GM23338 (cell line): Measurements from ENCODE around the gene GGCX. TPM values are rescaled to one million over a fixed set of nuclear protein-coding genes. Genes with fewer than 3 reads are reported as not detected.
A peak's percentile ranks its signal among the peaks of the same experiment; 100 is the strongest.

ENCODE experiments used
- ATAC-seq: fragments of 200-7000 bp; cut with Tn5 transposase; 3 replicates; pipeline ENCODE4 v1.9.1; 2020
- DNase-seq: peaks from one replicate; pipeline ENCODE4 v3.0.0-alpha.2; 2015; ENCODE audit warnings: low spot score
- H2AFZ ChIP-seq: fragments of 200-600 bp; sonication (generic); 2 replicates; pipeline ENCODE4 v1.8.0; 2016; ENCODE audit warnings: antibody characterized with exemption, mild to moderate bottlenecking, moderate library complexity
- H3F3A ChIP-seq: fragments of 200-600 bp; sonication (generic); replicated peaks from 2 replicates; pipeline ENCODE4 v1.8.0; 2017; ENCODE audit warnings: antibody characterized with exemption, mixed run types, low read depth
- H3K27ac ChIP-seq: fragments of 200-600 bp; sonication (generic); 2 replicates; pipeline ENCODE4 v1.6.1; 2016; ENCODE audit warnings: low read depth
- H3K27me3 ChIP-seq: fragments of 200-600 bp; sonication (generic); 2 replicates; pipeline ENCODE4 v1.8.0; 2016; ENCODE audit warnings: mild to moderate bottlenecking, mixed run types, moderate library complexity; ENCODE audit not compliant: insufficient read depth
- H3K36me3 ChIP-seq: fragments of 200-600 bp; sonication (generic); 2 replicates; pipeline ENCODE4 v1.8.0; 2016; ENCODE audit warnings: mild to moderate bottlenecking; ENCODE audit not compliant: insufficient read depth
- H3K4me1 ChIP-seq: fragments of 200-600 bp; sonication (generic); 2 replicates; pipeline ENCODE4 v1.8.0; 2016; ENCODE audit warnings: mild to moderate bottlenecking, moderate library complexity; ENCODE audit not compliant: insufficient read depth
- H3K4me2 ChIP-seq: fragments of 200-600 bp; sonication (generic); 2 replicates; pipeline ENCODE4 v1.7.1; 2017; ENCODE audit warnings: mixed run types
- H3K4me3 ChIP-seq: fragments of 200-600 bp; sonication (generic); 2 replicates; pipeline ENCODE4 v1.6.1; 2016; ENCODE audit warnings: mixed run types
- H3K79me2 ChIP-seq: fragments of 200-600 bp; sonication (generic); replicated peaks from 2 replicates; pipeline ENCODE4 v1.8.0; 2017; ENCODE audit warnings: mild to moderate bottlenecking; ENCODE audit not compliant: insufficient read depth
- H3K9me2 ChIP-seq: fragments of 200-600 bp; sonication (generic); 2 replicates; pipeline ENCODE4 v1.8.0; 2017; ENCODE audit not compliant: insufficient read depth
- H4K20me1 ChIP-seq: fragments of 200-600 bp; sonication (generic); replicated peaks from 2 replicates; pipeline ENCODE4 v1.8.0; 2017; ENCODE audit warnings: mild to moderate bottlenecking; ENCODE audit not compliant: insufficient read depth
- H3K27ac Mint-ChIP-seq: 2 replicates; pipeline ENCODE4 v1.8.0; 2020; ENCODE audit warnings: inconsistent platforms, mild to moderate bottlenecking, moderate library complexity, mixed read lengths
- H3K27me3 Mint-ChIP-seq: 3 replicates; pipeline ENCODE4 v1.8.0; 2022; ENCODE audit warnings: low read depth, mild to moderate bottlenecking, moderate library complexity, mixed read lengths, inconsistent platforms; ENCODE audit not compliant: insufficient read depth, poor library complexity
- H3K36me3 Mint-ChIP-seq: 3 replicates; pipeline ENCODE4 v1.8.0; 2021; ENCODE audit warnings: low read depth, mild to moderate bottlenecking, inconsistent platforms, moderate library complexity, mixed read lengths
- H3K4me1 Mint-ChIP-seq: 3 replicates; pipeline ENCODE4 v1.8.0; 2020; ENCODE audit warnings: mild to moderate bottlenecking, inconsistent platforms, mixed read lengths
- H3K4me3 Mint-ChIP-seq: 3 replicates; pipeline ENCODE4 v1.8.0; 2021; ENCODE audit warnings: moderate library complexity, mild to moderate bottlenecking, inconsistent platforms, mixed read lengths
- H3K9me3 Mint-ChIP-seq: 3 replicates; pipeline ENCODE4 v1.8.0; 2020; ENCODE audit warnings: moderate library complexity, mild to moderate bottlenecking, inconsistent platforms, mixed read lengths
- CTCF ChIP-seq, 2 experiments: fragments of 200-600 bp in 1 of 2; sonication (generic) in 1 of 2; conservative IDR thresholded peaks; 2 replicates each; pipeline versions ENCODE4 v1.5.1 to v1.6.1; 2016 to 2017; ENCODE audit warnings: antibody characterized with exemption in 2 of 2, low read depth in 2 of 2, mild to moderate bottlenecking in 2 of 2, moderate library complexity in 1 of 2
- EZH2 ChIP-seq: fragments of 200-600 bp; sonication (generic); IDR thresholded peaks from one replicate; pipeline ENCODE4 v1.8.0; 2017; ENCODE audit warnings: antibody characterized with exemption, mild to moderate bottlenecking, low read depth; ENCODE audit not compliant: unreplicated experiment
- EZH2phosphoT487 ChIP-seq: fragments of 200-600 bp; sonication (generic); IDR thresholded peaks from one replicate; pipeline ENCODE4 v1.8.1; 2018; ENCODE audit warnings: antibody characterized with exemption; ENCODE audit not compliant: unreplicated experiment
- JUNB ChIP-seq: IDR thresholded peaks from one replicate; pipeline ENCODE4 v1.6.1; 2016; ENCODE audit warnings: antibody characterized with exemption; ENCODE audit not compliant: unreplicated experiment
- POLR2AphosphoS5 ChIP-seq: IDR thresholded peaks from 2 replicates; pipeline ENCODE4 v1.6.1; 2016; ENCODE audit warnings: antibody characterized with exemption, low read depth
- REST ChIP-seq: IDR thresholded peaks from one replicate; pipeline ENCODE4 v1.6.1; 2018; ENCODE audit warnings: antibody characterized with exemption; ENCODE audit not compliant: unreplicated experiment
- STAT1 ChIP-seq: IDR thresholded peaks from one replicate; pipeline ENCODE4 v1.6.1; 2016; ENCODE audit warnings: antibody characterized with exemption; ENCODE audit not compliant: unreplicated experiment
- ZNF114 ChIP-seq: fragments of 250-450 bp; sonication (Bioruptor Pico); IDR thresholded peaks from 2 replicates; pipeline ENCODE4 v1.5.0; 2020; ENCODE audit warnings: mild to moderate bottlenecking, moderate library complexity
- ZNF331 ChIP-seq: fragments of 250-450 bp; sonication (Bioruptor Pico); IDR thresholded peaks from 2 replicates; pipeline ENCODE4 v1.5.0; 2020; ENCODE audit warnings: low read depth, mild to moderate bottlenecking, moderate library complexity
- ZNF462 ChIP-seq: fragments of 250-450 bp; sonication (Bioruptor Pico); IDR thresholded peaks from 2 replicates; pipeline ENCODE4 v1.5.0; 2020; ENCODE audit warnings: mild to moderate bottlenecking, moderate library complexity
- polyA plus RNA-seq: library from polyadenylated mRNA; unstranded; fragments of >200 nt; fragmentation: Nextera tagmentation; extraction: Ambion mirVana; gene quantifications from 2 replicates; pipeline ENCODE4 v1.2.1, GENCODE V29; 2016
- total RNA-seq: library from RNA; depleted of rRNA; stranded (reverse); fragments of >200 nt; shearing (Covaris generic); gene quantifications from 2 replicates; pipeline ENCODE4 v1.2.3, GENCODE V29; 2014

Gene GGCX
- total and polyA plus RNA-seq, 2 experiments from 2014 or later: 14.4 to 36.2 TPM

- Mint-ChIP-seq H3K4me1 (peaks cover 37% of the 10 kb centered on the region), H3K36me3 (peaks cover 42% of the 10 kb centered on the region), H3K4me3 (peak overlapping the region; percentile 98), H3K27me3 (peaks cover 18% of the 10 kb centered on the region), H3K9me3 (peaks cover 3% of the 10 kb centered on the region; the same call in 2 of the 3 replicates), H3K27ac (peak overlapping the region; percentile 100)
- H3F3A ChIP-seq: peaks cover 32% of the 10 kb centered on the region
- no peaks in the 10 kb centered on the region for H3K27me3 ChIP-seq
- H3K4me1 ChIP-seq: peaks cover 23% of the 10 kb centered on the region
- peak overlapping the region; percentile 100 for H3K27ac ChIP-seq
- H3K4me2 ChIP-seq: peak overlapping the region; percentile 96
- DNase-seq (peak; percentile 83), ATAC-seq (peak; percentile 58)
- peaks cover 31% of the 10 kb centered on the region for H3K36me3 ChIP-seq
- H4K20me1 ChIP-seq: peaks cover 32% of the 10 kb centered on the region
- H3K4me3 ChIP-seq: peak overlapping the region; percentile 92
- TF ChIP-seq POLR2AphosphoS5: 0 out of 2 replicates have a peak, but pooled peaks have one; percentile 62
- TF ChIP-seq ZNF462 (CRISPR knock-in tag): no peak
- no peak for TF ChIP-seq STAT1
- no peak for TF ChIP-seq JUNB
- TF ChIP-seq EZH2phosphoT487: no peak
- TF ChIP-seq CTCF (conservative IDR thresholded peaks at IDR 0.05; ENCODE audit: low read depth in 2 of 2): peak; percentile 31 to 49; a peak in 3 of 4 replicates
- no peak for TF ChIP-seq ZNF331 (CRISPR knock-in tag)
- no peak for TF ChIP-seq REST
- TF ChIP-seq EZH2: no peak
- no peak for TF ChIP-seq ZNF114 (CRISPR knock-in tag)
- no peaks in the 10 kb centered on the region for H3K9me2 ChIP-seq
- no peak overlapping the region for H2AFZ ChIP-seq
- peaks cover 47% of the 10 kb centered on the region for H3K79me2 ChIP-seq
Observed at GRCh38 chr2:85537600-85538506, 23.4 kb downstream of the GGCX start.
